Astrocyte (in vitro differentiated cells and primary cell): Measurements from ENCODE around the gene TPST2.

Source experiments
- CTCF ChIP-seq: IDR thresholded peaks from 2 replicates; pipeline ENCODE4 v1.5.1; 2011; ENCODE audit warnings: low read depth, mild to moderate bottlenecking, inconsistent platforms, low read length, moderate library complexity; ENCODE audit not compliant: insufficient read depth
- EZH2 ChIP-seq: IDR thresholded peaks from 2 replicates; pipeline ENCODE4 v1.6.1; 2012; ENCODE audit warnings: mild to moderate bottlenecking, low read length, inconsistent platforms; ENCODE audit not compliant: insufficient read depth

GRCh38 chr22:26479792-26480610, 109.9 kb downstream of the TPST2 start:
- TF ChIP-seq CTCF: no peak
- no peak for TF ChIP-seq EZH2
